ENCODE measurements around the gene TMEM273. TPM values are rescaled to one million over a fixed set of nuclear protein-coding genes. Genes with fewer than 3 reads are reported as not detected.

TMEM273 gene
- total and polyA plus RNA-seq, 10 of the 15 experiments (the other 5 are each of a cell fraction or from before 2014, with no cell fraction given): 10.3 to 46.3 (median 26.4) TPM

DNA sequence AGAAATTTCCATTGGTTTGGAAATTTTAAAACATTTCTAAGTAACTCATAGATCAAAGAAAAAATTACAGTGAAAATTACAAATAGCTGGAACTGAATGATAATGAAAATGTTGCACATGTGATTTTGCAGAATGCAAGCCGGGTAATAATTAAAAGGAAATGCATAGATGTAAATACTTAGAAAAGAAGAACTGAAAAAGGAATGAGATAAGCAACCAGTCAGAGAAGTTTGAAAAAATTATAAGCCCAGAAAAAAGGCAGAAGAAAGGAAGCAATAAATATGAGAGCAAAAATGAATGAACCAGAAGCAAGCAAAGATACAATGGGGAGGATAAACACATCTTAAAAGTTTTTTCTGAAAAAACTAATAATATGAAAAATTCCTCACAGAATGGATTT is 3.2 kb upstream of the TMEM273 start:
- Histone ChIP-seq H3K27ac (ENCODE audit: control insufficient read depth, insufficient read depth) (no peak overlapping the region), H3K79me2 (ENCODE audit: control insufficient read depth, insufficient read depth, low read length) (no peaks in the 10 kb centered on the region), H3K27me3 (replicated peaks in 1 of 2; ENCODE audit: control insufficient read depth in 2 of 2, insufficient read depth in 2 of 2, low read length in 1 of 2) (no peaks in the 10 kb centered on the region), H3K36me3 (ENCODE audit: control insufficient read depth in 2 of 2, insufficient read depth in 2 of 2, low read length in 1 of 2) (no peaks in the 10 kb centered on the region), H3K4me1 (ENCODE audit: control insufficient read depth, insufficient read depth, low read length) (peaks cover 32% of the 10 kb centered on the region), H3K9ac (ENCODE audit: control insufficient read depth, insufficient read depth, low read length) (no peak overlapping the region), H3K9me3 (replicated peaks; ENCODE audit: control insufficient read depth, insufficient read depth, low read length) (no peaks in the 10 kb centered on the region; the same call in 2 of the 3 replicates), H4K20me1 (ENCODE audit: control insufficient read depth, insufficient read depth) (no peaks in the 10 kb centered on the region), H3K4me2 (ENCODE audit: control insufficient read depth, insufficient read depth) (no peak overlapping the region; the same call in 1 of the 2 replicates), H2AFZ (ENCODE audit: control insufficient read depth, low read depth, low read length) (no peak overlapping the region), H3K4me3 (no peak overlapping the region)
- CTCF ChIA-PET: interaction anchor here (0.9 to 1.8 kb wide), 2 partner anchors 15 to 534 kb away, joined by 3 to 4 read pairs; no protein-coding TSS in a partner anchor
- ATAC-seq (peak; percentile 5; the same call in 2 of the 3 replicates), FAIRE-seq (no peak), DNase-seq (ENCODE audit: low read depth, low spot score) (no peak)
- POLR2A ChIA-PET: interaction anchor here (0.6 to 5.0 kb wide), 3 partner anchors 12 to 139 kb away, joined by 3 to 38 read pairs (median 12); no protein-coding TSS in a partner anchor
- no TSS peak for BruUV-seq (replicated peaks)
- 0% methylated on average over 1 of the region's 1 CpG for WGBS (ENCODE audit: insufficient coverage, insufficient replicate concordance, low lambda C conversion rate, missing lambda C conversion rate)
- intact Hi-C loops (cut with micrococcal nuclease; ENCODE audit: unreplicated experiment): loop anchor here (2.0 kb wide), 1 partner anchor 171 kb away; no protein-coding TSS in a partner anchor
- in situ Hi-C loops (cut with MboI): loop anchor here (25.0 kb wide), 1 partner anchor 1446 kb away; no protein-coding TSS in a partner anchor
- RAD21 ChIA-PET (ENCODE audit: unreplicated experiment): interaction anchor here (1.0 to 2.0 kb wide), 3 partner anchors 10 to 432 kb away, joined by 3 to 6 read pairs (median 6); no protein-coding TSS in a partner anchor
- SMC1A ChIA-PET (ENCODE audit: uncharacterized antibody, unreplicated experiment): interaction anchor here (1.0 to 4.4 kb wide), 4 partner anchors 10 to 17 kb away, joined by 3 to 30 read pairs (median 6); no protein-coding TSS in a partner anchor
- TF ChIP-seq FOS (IDR thresholded peaks at IDR 0.05; ENCODE audit: borderline replicate concordance, extremely low read depth, insufficient read length) (no peak), TCF7 (IDR thresholded peaks at IDR 0.05; ENCODE audit: borderline replicate concordance) (no peak), ZNF217 (IDR thresholded peaks at IDR 0.05) (no peak), POLR2AphosphoS2 (IDR thresholded peaks at IDR 0.05; ENCODE audit: low read depth, low read length) (no peak), GABPA (IDR thresholded peaks at IDR 0.05; ENCODE audit: low read depth) (0 out of 2 replicates have a peak, but pooled peaks have one; percentile 11), IRF4 (IDR thresholded peaks at IDR 0.05; ENCODE audit: low read depth, low read length) (no peak), FOXK2 (IDR thresholded peaks at IDR 0.05) (no peak), MTA2 (IDR thresholded peaks at IDR 0.05; ENCODE audit: low read depth) (peak; percentile 45; the same call in 1 of the 2 replicates), CREB1 (IDR thresholded peaks at IDR 0.05; ENCODE audit: low read depth) (no peak), HCFC1 (IDR thresholded peaks at IDR 0.05; ENCODE audit: low read length) (no peak), NR2C1 (IDR thresholded peaks at IDR 0.05) (no peak), RCOR1 (conservative IDR thresholded peaks at IDR 0.05; ENCODE audit: low read depth, low read length) (no peak), TAF1 (IDR thresholded peaks at IDR 0.05; ENCODE audit: borderline replicate concordance, low read depth, low read length) (no peak), MYC (IDR thresholded peaks at IDR 0.05; ENCODE audit: insufficient read depth, insufficient read length, insufficient replicate concordance, low read length, severe bottlenecking) (no peak), HDGF (IDR thresholded peaks at IDR 0.05) (no peak), ZNF274 (IDR thresholded peaks at IDR 0.05; ENCODE audit: insufficient read depth, insufficient read length) (no peak), EGR1 (IDR thresholded peaks at IDR 0.05; ENCODE audit: borderline replicate concordance in 1 of 2, low read depth in 2 of 2, low read length in 2 of 2) (no peak), IKZF1 (conservative IDR thresholded peaks at IDR 0.05) (no peak), ZNF24 (IDR thresholded peaks at IDR 0.05) (peak; percentile 96), POU2F2 (IDR thresholded peaks at IDR 0.05; ENCODE audit: borderline replicate concordance, low read depth, low read length) (no peak), RAD51 (IDR thresholded peaks at IDR 0.05) (peak; percentile 51; the same call in 1 of the 2 replicates), KDM1A (IDR thresholded peaks at IDR 0.05; ENCODE audit: borderline replicate concordance) (no peak), SKIL (IDR thresholded peaks at IDR 0.05; ENCODE audit: low read depth, poor library complexity, severe bottlenecking) (no peak), SP1 (IDR thresholded peaks at IDR 0.05; ENCODE audit: low read depth, low read length) (no peak), MTA3 (IDR thresholded peaks at IDR 0.05; ENCODE audit: borderline replicate concordance, low read length) (no peak), PML (IDR thresholded peaks at IDR 0.05; ENCODE audit: low read length) (no peak), ZNF384 (IDR thresholded peaks at IDR 0.05; ENCODE audit: borderline replicate concordance, low read depth, low read length) (peak; percentile 57)

All from GM12878 (cell line).